IPS-NIHi11 (cell line): ENCODE results near the gene ZDHHC3.

Source experiments
- DNase-seq: peaks from one replicate; pipeline ENCODE4 v3.0.0; 2012; ENCODE audit warnings: mixed read lengths, low spot score

ZDHHC3 gene

DNA sequence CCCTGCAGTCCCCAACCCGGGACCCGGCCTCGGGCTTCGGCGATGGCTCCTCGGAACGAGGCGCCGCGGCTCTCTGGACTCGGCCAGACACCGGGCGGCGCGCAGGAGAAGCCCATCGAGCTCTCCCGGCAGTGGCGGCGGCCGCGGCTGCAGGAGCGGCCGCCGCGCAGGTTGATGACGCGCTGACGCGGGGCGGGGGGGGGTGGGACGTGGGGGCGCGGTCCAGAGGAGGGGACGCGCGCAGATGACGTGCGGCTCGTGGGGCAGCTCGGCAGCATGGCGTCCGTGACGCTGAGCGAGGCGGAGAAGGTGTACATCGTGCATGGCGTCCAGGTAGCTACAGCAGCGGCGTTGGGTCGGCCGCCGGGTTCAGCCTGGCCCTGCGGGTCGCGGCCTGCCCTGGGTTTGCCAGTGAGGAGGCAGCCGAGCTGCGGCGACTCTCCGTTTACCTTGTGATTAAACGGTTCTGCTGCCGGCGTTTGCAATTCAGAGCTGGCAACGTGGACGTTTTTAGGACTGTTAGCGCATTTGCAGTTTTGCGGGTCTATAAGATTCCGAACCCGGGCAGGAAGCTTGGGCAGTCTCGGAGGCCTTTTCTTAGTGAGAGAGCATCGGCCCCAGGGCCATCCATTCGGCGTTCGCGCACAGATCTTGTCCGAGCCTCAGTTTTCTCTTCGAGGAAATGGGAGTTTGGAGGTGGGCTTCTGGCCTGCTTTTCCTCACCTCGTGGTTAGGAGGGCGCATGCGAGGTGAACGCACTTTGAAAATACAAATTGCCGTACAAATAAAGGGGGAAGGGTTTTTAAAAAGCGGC lies at the start of gene ZDHHC3, which contains the start of gene EXOSC7:
TSS of gene ZDHHC3 (minus strand) at position 173 of the 814 bp plus-strand sequence. CDS start 16,738 bp downstream, outside the sequence.
TSS of gene EXOSC7 (plus strand) at position 243 of the 814 bp plus-strand sequence. CDS start at position 277, 34 bp downstream.
- peak; percentile 98 for DNase-seq

DNA sequence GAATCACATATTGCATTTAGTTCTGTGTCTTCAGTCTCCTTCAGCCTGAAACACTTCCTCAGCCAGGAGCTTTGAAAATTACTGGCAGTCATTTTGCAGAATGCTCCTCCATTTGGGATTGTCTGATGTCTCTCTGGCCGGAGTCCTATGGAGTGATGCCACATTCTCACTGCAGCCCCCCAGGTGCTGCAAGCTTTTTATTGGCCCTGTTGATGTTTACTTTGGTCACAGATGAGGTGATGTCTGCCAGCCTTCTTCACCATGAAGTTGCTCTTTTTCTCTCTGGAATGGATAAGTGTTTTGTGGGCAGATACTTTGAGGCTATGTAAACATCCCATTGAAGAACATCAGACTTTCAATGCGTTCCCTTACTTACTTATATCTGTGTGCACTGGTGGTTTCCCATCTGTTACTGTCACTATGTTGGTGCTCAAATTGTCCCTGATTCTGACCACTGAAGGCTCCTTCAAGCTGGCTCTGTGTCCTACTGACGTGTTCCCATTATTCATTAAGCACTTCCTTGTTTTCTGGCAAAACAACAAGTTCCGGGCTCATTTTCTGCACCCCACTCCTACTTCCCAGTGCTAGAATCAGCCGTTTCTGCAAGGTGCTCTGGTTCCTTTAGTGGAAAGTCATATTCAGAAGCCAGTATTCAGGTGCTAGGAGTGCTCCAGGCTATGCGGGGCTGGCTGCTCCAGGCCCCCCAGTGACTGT lies 48.7 kb upstream of the ZDHHC3 start:
- DNase-seq: no peak

DNA sequence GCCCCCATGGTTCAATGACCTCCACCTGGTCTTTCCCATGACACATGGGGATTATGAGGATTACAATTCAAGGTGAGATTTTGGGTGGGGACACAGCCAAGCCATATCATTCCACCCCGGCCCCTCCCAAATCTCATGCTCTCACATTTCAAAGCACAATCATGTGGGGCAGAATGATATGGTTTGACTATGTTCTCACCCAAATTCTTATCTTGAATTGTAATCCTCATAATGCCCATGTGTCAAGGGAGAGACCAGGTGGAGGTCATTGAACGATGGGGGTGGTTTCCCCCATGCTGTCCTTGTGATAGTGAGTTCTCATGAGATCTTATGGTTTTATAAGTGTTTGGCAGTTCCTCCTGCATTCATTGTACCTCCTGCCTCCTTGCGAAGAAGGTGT lies 47.7 kb upstream of the ZDHHC3 start:
- no peak for DNase-seq

- no peak for DNase-seq
These were observed 45.7 kb upstream of the ZDHHC3 start for GRCh38 chr3:45021524-45022297.

DNA sequence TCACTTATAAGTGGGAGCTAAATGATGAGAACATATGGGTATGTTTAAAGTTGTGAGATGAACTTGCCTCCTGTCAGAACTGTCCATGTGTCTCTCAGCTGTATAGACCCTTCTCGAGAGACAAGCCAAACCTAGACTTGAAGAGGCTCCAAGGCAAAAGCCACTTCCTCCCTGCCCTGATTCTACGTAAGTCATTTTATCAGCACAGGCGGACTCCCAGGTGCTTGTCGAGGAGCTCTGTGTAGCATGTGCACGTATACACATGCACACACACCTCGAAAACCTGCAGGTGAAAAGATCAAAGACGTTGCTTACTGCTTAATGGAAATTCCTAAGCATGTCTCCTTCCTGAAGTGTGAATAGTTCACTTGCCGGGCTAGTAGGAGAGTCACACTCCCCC lies 44.6 kb upstream of the ZDHHC3 start:
- DNase-seq: no peak

- DNase-seq: no peak
These were observed 41.8 kb upstream of the ZDHHC3 start for GRCh38 chr3:45017821-45018220.

DNA sequence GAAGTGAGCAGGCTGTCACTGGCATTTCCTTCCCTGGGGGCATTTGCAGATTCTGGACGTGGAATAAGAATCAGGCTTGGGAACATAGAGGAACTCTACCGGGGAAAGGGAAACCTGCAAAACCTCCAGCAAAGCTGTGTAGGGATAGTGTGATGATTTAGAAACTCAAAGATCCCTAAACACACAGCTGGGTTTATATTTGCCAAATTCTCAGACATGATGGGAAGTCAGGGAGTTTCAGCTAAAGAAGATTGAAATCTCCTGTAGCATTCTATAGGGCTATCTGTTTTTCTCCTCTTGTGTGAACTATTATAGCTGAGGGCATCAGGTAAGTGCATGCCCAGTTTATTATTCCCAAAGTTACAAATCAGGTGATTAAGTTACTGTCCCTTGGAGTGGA lies 40.9 kb upstream of the ZDHHC3 start:
- no peak for DNase-seq

DNA sequence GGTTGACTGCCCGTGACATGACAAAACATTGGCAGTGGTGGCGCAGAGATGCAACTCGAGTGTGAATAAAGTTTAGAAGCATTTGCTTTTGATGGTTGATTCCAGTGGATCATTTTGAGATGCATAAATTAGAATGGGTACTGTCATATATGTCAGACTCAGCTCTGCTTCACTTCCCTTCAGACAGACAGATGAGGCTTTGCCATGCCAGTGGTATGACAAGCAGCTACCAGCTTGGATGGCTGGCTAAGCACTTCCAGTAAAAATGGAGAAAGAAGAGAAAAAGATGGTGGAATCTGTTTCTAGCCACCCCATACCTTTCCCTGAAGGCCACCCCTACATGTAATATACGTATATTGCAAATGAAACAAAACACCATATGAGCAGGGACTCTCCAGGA lies 36.6 kb upstream of the ZDHHC3 start:
- DNase-seq: no peak

DNA sequence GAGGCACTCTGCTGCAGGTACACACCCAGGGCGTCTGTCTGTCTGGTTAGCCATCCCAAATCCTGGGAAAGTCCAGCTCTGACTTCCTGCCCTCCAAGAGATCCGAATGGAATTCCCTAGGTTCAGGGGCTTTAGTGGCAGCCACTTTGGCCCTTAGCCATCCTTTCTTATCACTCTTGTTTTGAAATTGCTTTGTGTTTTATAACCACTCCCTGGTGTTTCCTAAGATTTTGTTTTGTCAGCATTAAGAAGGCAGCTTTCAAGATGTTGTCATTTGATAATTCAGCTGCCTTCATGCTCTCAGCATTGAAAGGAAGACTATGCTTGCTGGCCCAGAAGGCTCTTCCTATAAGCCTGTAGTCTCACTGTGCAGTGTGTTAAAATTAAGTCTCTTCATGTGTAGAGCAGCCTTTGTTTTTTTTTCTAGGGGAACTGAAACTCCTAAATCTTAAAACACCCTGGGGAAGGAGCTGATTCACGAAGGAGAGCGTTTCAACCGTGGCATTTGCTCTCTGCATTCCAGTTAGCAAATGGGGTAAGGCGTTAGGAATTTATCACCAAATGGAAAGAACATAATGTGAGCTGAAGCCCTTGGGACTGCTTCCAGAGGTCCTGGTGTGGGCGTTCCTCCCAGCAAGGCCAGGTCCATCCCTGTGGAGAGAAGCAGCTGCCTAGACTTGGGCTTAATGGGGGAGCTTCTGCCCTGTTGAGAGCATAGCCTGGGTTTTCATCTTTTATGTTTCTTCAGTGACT lies 36.0 kb upstream of the ZDHHC3 start:
- no peak for DNase-seq

DNA sequence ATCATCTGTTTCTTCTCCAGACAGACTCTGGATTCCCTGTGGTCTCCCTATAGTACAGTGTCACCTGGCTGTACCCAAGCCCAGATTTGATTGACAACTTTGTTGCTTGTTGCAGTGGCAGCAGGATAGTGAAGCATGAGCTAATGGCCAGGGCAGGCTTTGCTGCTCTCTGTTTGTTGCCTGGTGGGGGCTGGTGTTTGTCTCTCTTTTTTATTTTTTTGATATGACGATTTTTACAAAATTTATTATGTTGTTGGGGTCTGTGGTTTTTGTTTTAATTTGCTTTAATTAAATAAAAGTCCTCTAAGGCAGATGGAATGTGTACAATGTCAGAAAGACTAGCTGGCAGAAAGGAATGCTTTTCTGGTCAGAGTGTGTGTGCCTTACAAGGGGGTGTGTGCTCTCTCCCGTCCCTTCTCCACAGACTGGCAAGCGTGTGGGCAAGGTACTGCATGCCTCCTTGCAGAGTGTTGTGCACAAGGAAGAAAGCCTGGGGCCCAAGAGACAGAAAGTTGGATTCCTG lies 34.9 kb upstream of the ZDHHC3 start:
- no peak for DNase-seq

- DNase-seq: no peak
These were observed 33.9 kb upstream of the ZDHHC3 start for GRCh38 chr3:45009868-45010267.

GRCh38 chr3:45008117-45008516 lies 32.1 kb upstream of the ZDHHC3 start:
- DNase-seq: no peak

- DNase-seq: no peak
These were observed 31.1 kb upstream of the ZDHHC3 start for GRCh38 chr3:45007091-45007490.

GRCh38 chr3:45003859-45004258 lies 27.9 kb upstream of the ZDHHC3 start:
- no peak for DNase-seq

- DNase-seq: no peak
These were observed 27.4 kb upstream of the ZDHHC3 start for GRCh38 chr3:45003406-45003805.

GRCh38 chr3:45002720-45003119 lies 26.7 kb upstream of the ZDHHC3 start:
- DNase-seq: no peak

GRCh38 chr3:45002139-45002660 lies 26.2 kb upstream of the ZDHHC3 start:
- DNase-seq: no peak

- DNase-seq: no peak
These were observed 25.8 kb upstream of the ZDHHC3 start for GRCh38 chr3:45001738-45002137.

DNA sequence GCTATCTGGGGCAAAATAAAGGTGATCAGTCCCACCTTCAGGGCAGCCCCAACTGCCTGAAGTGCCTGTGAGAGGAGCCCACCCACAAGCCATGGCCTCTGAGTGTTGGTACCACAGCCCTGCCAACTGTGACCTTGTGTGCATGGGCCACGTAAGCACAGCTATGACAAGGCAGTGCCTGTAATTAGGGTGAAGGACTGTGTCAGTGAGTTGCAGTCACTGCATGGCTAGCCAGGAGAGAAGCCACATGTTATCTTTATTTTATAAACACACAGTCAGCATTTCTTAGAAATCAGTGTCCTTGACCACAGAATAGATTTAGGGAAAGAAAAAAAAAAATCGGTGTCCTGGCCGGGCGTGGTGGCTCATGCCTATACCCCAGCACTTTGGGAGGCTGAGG lies 24.8 kb upstream of the ZDHHC3 start:
- DNase-seq: no peak

DNA sequence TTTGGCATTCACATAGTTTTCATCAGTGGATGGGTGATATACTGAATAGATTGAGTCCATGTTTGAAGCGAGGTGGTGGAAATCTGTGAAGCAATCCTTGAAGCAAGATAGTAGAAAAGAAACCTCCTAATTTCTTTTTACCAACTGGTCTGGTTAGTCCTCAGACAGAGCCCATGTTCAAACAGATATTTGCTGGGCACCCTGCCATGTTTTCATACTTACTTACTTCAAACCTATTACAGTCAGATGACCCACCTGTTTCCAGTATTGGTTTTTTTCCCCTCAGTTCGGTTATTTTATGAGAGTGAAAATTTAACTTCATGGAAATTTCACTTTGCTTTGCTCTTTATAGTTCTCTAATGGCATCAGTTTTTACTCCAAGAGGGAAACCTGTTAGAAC lies 23.8 kb upstream of the ZDHHC3 start:
- DNase-seq: no peak

DNA sequence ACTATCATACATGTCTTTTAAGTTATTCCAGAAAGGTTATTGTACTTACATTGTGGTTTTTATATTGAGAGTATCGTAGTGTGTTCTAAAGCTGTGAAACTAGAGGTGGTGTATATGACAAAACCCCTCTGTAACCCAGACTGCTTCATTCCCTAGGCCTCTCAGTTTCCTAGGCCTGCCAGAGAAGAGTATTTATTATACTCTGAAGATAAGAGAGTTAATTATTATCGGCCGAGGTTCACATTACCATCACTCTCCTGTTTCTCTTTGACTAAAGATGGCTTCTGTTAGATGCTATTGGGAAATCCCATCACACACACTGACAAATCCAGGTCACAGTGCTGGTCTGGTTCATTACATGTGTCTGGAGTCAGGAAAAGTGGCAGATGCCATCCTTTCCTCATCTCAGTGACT lies 20.6 kb upstream of the ZDHHC3 start:
- DNase-seq: no peak
